SK-N-SH treated with all-trans-retinoic acid at 6 μM for 48 hours (cell line): ENCODE measurements around the gene CEMIP.

Source experiments
- SNAI2 ChIP-seq: fragments of 250-450 bp; sonication (Bioruptor Pico); IDR thresholded peaks from 2 replicates; pipeline ENCODE4 v1.5.0; 2020; ENCODE audit warnings: mild to moderate bottlenecking, moderate library complexity
- TSHZ2 ChIP-seq: fragments of 250-450 bp; sonication (Bioruptor Pico); IDR thresholded peaks from 2 replicates; pipeline ENCODE4 v1.5.0; 2020; ENCODE audit warnings: mild to moderate bottlenecking, moderate library complexity
- TF ChIP-seq, protein P1 (sequence below): fragments of 250-450 bp; sonication (Bioruptor Pico); IDR thresholded peaks from 2 replicates; pipeline ENCODE4 v1.8.0; 2020; ENCODE audit warnings: mild to moderate bottlenecking, moderate library complexity, borderline replicate concordance

- TF ChIP-seq TSHZ2 (CRISPR knock-in tag) (no peak), SNAI2 (CRISPR knock-in tag) (no peak)
- TF ChIP-seq, protein P1, sequence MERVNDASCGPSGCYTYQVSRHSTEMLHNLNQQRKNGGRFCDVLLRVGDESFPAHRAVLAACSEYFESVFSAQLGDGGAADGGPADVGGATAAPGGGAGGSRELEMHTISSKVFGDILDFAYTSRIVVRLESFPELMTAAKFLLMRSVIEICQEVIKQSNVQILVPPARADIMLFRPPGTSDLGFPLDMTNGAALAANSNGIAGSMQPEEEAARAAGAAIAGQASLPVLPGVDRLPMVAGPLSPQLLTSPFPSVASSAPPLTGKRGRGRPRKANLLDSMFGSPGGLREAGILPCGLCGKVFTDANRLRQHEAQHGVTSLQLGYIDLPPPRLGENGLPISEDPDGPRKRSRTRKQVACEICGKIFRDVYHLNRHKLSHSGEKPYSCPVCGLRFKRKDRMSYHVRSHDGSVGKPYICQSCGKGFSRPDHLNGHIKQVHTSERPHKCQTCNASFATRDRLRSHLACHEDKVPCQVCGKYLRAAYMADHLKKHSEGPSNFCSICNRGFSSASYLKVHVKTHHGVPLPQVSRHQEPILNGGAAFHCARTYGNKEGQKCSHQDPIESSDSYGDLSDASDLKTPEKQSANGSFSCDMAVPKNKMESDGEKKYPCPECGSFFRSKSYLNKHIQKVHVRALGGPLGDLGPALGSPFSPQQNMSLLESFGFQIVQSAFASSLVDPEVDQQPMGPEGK (CRISPR knock-in tag), result no peak
Observed at GRCh38 chr15:80732167-80732566, 47.0 kb upstream of the CEMIP start.
